HepG2 (cell line): ENCODE measurements around the gene GAS2L2. TPM values are rescaled to one million over a fixed set of nuclear protein-coding genes. Genes with fewer than 3 reads are reported as not detected.

ENCODE experiments used
- ATAC-seq: fragments of 200-7000 bp; cut with Tn5 transposase; 3 replicates; pipeline ENCODE4 v1.9.1; 2020; ENCODE audit warnings: mild to moderate bottlenecking, moderate library complexity
- BruUV-seq: library from RNA; stranded (reverse); fragments of 400-500 nt; replicated peaks from 2 replicates; lab custom pipeline; 2021; lab: Mats Ljungman, UMichigan
- CTCF ChIA-PET: fragments of 300-600 bp; formaldehyde crosslinking; extraction: SDS; loops from one replicate; lab custom pipeline; 2021; ENCODE audit warnings: low total read pairs, inconsistent platforms, low intra/inter-chr PET ratio; lab: Yijun Ruan, JAX
- POLR2A ChIA-PET: fragments of 350-600 bp; sonication (Branson Sonifier 250); formaldehyde crosslinking; loops from one replicate; lab custom pipeline; 2020; ENCODE audit warnings: antibody characterized with exemption, inconsistent platforms; lab: Yijun Ruan, JAX
- DNase-seq: peaks from one replicate; pipeline ENCODE4 v3.0.0-alpha.2; 2015; ENCODE audit warnings: low spot score
- FAIRE-seq: peaks from 3 replicates; lab custom pipeline; 2011; peaks lifted over from hg19 to GRCh38; lab: Jason Lieb, UNC
- H2AFZ ChIP-seq: one replicate; pipeline ENCODE4 v1.6.1; 2011; ENCODE audit warnings: low read length, inconsistent platforms
- H3K27ac ChIP-seq: fragments of 300-600 bp; 3 replicates; pipeline ENCODE4 v1.8.0; 2011; ENCODE audit warnings: mixed run types, mild to moderate bottlenecking, mixed read lengths, low read length, inconsistent platforms; ENCODE audit not compliant: insufficient read depth; ENCODE audit errors: extremely low read length
- H3K27me3 ChIP-seq, 2 experiments: fragments of 200-600 bp in 1 of 2; 2 replicates in 1 of 2; 3 replicates in 1 of 2; pipeline versions ENCODE4 v1.6.0 to v1.8.0; 2011; ENCODE audit warnings: low read length in 2 of 2, mild to moderate bottlenecking in 2 of 2, moderate library complexity in 2 of 2, inconsistent platforms in 1 of 2; ENCODE audit not compliant: insufficient read depth in 2 of 2, control insufficient read depth in 1 of 2
- H3K36me3 ChIP-seq, 2 experiments: fragments of 200-600 bp in 1 of 2; replicated peaks in 1 of 2; 2 replicates in 1 of 2; 3 replicates in 1 of 2; pipeline versions ENCODE4 v1.5.1 to v1.8.0; 2011; ENCODE audit warnings: low read length in 2 of 2, inconsistent platforms in 1 of 2; ENCODE audit not compliant: insufficient read depth in 2 of 2, control insufficient read depth in 1 of 2
- H3K4me1 ChIP-seq: 2 replicates; pipeline ENCODE4 v1.5.1; 2012; ENCODE audit warnings: low read length, inconsistent platforms; ENCODE audit not compliant: insufficient read depth
- H3K4me2 ChIP-seq: 2 replicates; pipeline ENCODE4 v1.6.0; 2011; ENCODE audit warnings: low read depth, low read length, inconsistent platforms
- H3K4me3 ChIP-seq, 3 experiments: fragments of 200-600 bp in 1 of 3; sonication (generic), shearing (Covaris generic) in 1 of 3; replicated peaks in 1 of 3; 2 replicates each; pipeline ENCODE4 v1.5.1; 2011 to 2016; ENCODE audit warnings: low read length in 3 of 3, inconsistent platforms in 2 of 3, low read depth in 2 of 3, mild to moderate bottlenecking in 2 of 3, control low read depth in 1 of 3, mixed read lengths in 1 of 3; ENCODE audit not compliant: insufficient read depth in 1 of 3
- H3K79me2 ChIP-seq: one replicate; pipeline ENCODE4 v1.6.1; 2011; ENCODE audit warnings: low read length, inconsistent platforms; ENCODE audit not compliant: insufficient read depth
- H3K9ac ChIP-seq: 2 replicates; pipeline ENCODE4 v1.6.0; 2011; ENCODE audit warnings: mild to moderate bottlenecking, low read depth, low read length, inconsistent platforms; ENCODE audit not compliant: insufficient read depth
- H3K9me3 ChIP-seq: 2 replicates; pipeline ENCODE4 v1.5.1; 2012; ENCODE audit warnings: mild to moderate bottlenecking, low read length
- H4K20me1 ChIP-seq: 2 replicates; pipeline ENCODE4 v1.6.0; 2011; ENCODE audit warnings: inconsistent platforms, mild to moderate bottlenecking, low read length, moderate library complexity; ENCODE audit not compliant: insufficient read depth
- AGO2 ChIP-seq: fragments of 200-400 bp; formaldehyde crosslinking; optimal IDR thresholded peaks from 2 replicates; pipeline ENCODE3; 2017; ENCODE audit warnings: mild to moderate bottlenecking, low read depth, low read length, moderate library complexity
- ELF1 ChIP-seq: sonication (generic); formaldehyde crosslinking; IDR thresholded peaks from 2 replicates; pipeline ENCODE4 v1.4.0; 2020; ENCODE audit warnings: missing genetic modification reagents
- PHB2 ChIP-seq: fragments of 450-650 bp; IDR thresholded peaks from 2 replicates; pipeline ENCODE4 v1.6.1; 2018; ENCODE audit not compliant: partially characterized antibody
- RAD21 ChIP-seq: fragments of 450-650 bp; formaldehyde crosslinking; IDR thresholded peaks from 2 replicates; pipeline ENCODE4 v1.5.0; 2020; ENCODE audit warnings: mild to moderate bottlenecking
- RBAK ChIP-seq: sonication (generic); formaldehyde crosslinking; IDR thresholded peaks from 2 replicates; pipeline ENCODE4 v1.5.1; 2020; ENCODE audit warnings: mild to moderate bottlenecking, missing genetic modification reagents
- ZNF280D ChIP-seq: sonication (generic); formaldehyde crosslinking; IDR thresholded peaks from 2 replicates; pipeline ENCODE4 v1.5.1; 2020; ENCODE audit warnings: mild to moderate bottlenecking, missing genetic modification reagents
- ZNF496 ChIP-seq: sonication (generic); formaldehyde crosslinking; IDR thresholded peaks from 2 replicates; pipeline ENCODE4 v1.8.1; 2023; ENCODE audit warnings: mild to moderate bottlenecking, moderate library complexity, missing genetic modification reagents; ENCODE audit not compliant: insufficient replicate concordance
- ZUFSP ChIP-seq: sonication (generic); formaldehyde crosslinking; IDR thresholded peaks from 2 replicates; pipeline ENCODE4 v1.9.0; 2021; ENCODE audit warnings: missing genetic modification reagents, mild to moderate bottlenecking, borderline replicate concordance
- WGBS: methylation state at CpG from one replicate; pipeline ENCODE4 v1.1.6; 2017; ENCODE audit warnings: low lambda C conversion rate; 5-methylcytosine and 5-hydroxymethylcytosine counted together
- in situ Hi-C: cut with HindIII; loops from 2 replicates; pipeline ENCODE4 v1.10.0; 2017; ENCODE audit warnings: low pct_unique_long_range_greater_than_20kb; ENCODE audit not compliant: extremely low pct_ligation_motif_present
- intact Hi-C: fragments of 100-400 bp; cut with micrococcal nuclease; formaldehyde crosslinking; loops from one replicate; pipeline ENCODE4 v1.10.0; 2022; ENCODE audit not compliant: unreplicated experiment
- polyA plus RNA-seq, 8 experiments: library from polyadenylated mRNA; depleted of rRNA in 3 of 8; stranded (reverse) in 7 of 8; unstranded in 1 of 8; fragments of >200 nt; fragmentation: Illumina TruSeq in 4 of 8; extraction: Trizol in 4 of 8; gene quantifications; 2 replicates each; pipeline versions ENCODE4 v1.2.1 to v1.2.3, GENCODE V29; 2011 to 2016; ENCODE audit warnings: low read depth in 4 of 8, missing spikeins in 1 of 8, mixed read lengths in 1 of 8; ENCODE audit not compliant: insufficient read depth in 1 of 8
- total RNA-seq, 5 experiments: library from RNA; depleted of rRNA; stranded (reverse); fragments of >200 nt; fragmentation: Illumina TruSeq; extraction: Trizol; gene quantifications; 2 replicates each; pipeline ENCODE4 v1.2.3, GENCODE V29; 2016; ENCODE audit warnings: low read depth in 1 of 5

Gene GAS2L2
- total and polyA plus RNA-seq, 2 of the 13 experiments (the other 11 are each of a cell fraction or from before 2014, with no cell fraction given): not detected

- ChIA-PET POLR2A (no interaction called here), CTCF (no interaction called here)
- BruUV-seq: no TSS peak
- H4K20me1 ChIP-seq: no peaks in the 10 kb centered on the region
- no peak for FAIRE-seq
- in situ Hi-C loops (loop anchor here (25.0 kb wide), 1 partner anchor 423 kb away; no protein-coding TSS in a partner anchor), intact Hi-C loops (no loop called here)
- no peaks in the 10 kb centered on the region for H3K36me3 ChIP-seq
- H3K4me1 ChIP-seq: peaks cover 23% of the 10 kb centered on the region
- peaks cover 2% of the 10 kb centered on the region for H3K79me2 ChIP-seq
- no peaks in the 10 kb centered on the region for H3K9me3 ChIP-seq
- WGBS: 86% methylated on average over 17 of the region's 29 CpGs
- H3K9ac ChIP-seq: no peak overlapping the region
- no peak for ATAC-seq
- no peaks in the 10 kb centered on the region for H3K27me3 ChIP-seq
- TF ChIP-seq AGO2: peak; percentile 53
- no peak for TF ChIP-seq PHB2
- no peak for TF ChIP-seq ZNF496
- no peak for TF ChIP-seq RBAK (CRISPR knock-in tag)
- no peak for TF ChIP-seq ELF1 (CRISPR knock-in tag)
- no peak for TF ChIP-seq RAD21 (CRISPR knock-in tag)
- no peak for TF ChIP-seq ZUFSP (CRISPR knock-in tag)
- TF ChIP-seq ZNF280D (CRISPR knock-in tag): no peak
- H3K4me2 ChIP-seq: no peak overlapping the region
- DNase-seq: no peak
- H3K4me3 ChIP-seq: no peak overlapping the region
- no peak overlapping the region for H3K27ac ChIP-seq
- no peak overlapping the region for H2AFZ ChIP-seq
These were observed 17.8 kb downstream of the GAS2L2 start for GRCh38 chr17:35735036-35735805.
